GM12891 (cell line): ENCODE measurements around the gene HOXA3.

Experiments
- DNase-seq: peaks from one replicate; pipeline ENCODE4 v3.0.0; 2011; ENCODE audit warnings: low spot score; ENCODE audit not compliant: insufficient read length
- FAIRE-seq: peaks from 2 replicates; lab custom pipeline; 2011; peaks lifted over from hg19 to GRCh38; lab: Jason Lieb, UNC
- PAX5 ChIP-seq: IDR thresholded peaks from 2 replicates; pipeline ENCODE4 v1.6.1; 2011; ENCODE audit warnings: low read length, moderate library complexity, mild to moderate bottlenecking; ENCODE audit not compliant: insufficient read depth, severe bottlenecking
- POLR2A ChIP-seq: IDR thresholded peaks from 2 replicates; pipeline ENCODE4 v1.6.1; 2011; ENCODE audit warnings: low read depth, low read length, control low read depth
- POLR2AphosphoS5 ChIP-seq: IDR thresholded peaks from 2 replicates; pipeline ENCODE4 v1.6.1; 2011; ENCODE audit warnings: low read depth, low read length, control low read depth
- POU2F2 ChIP-seq: IDR thresholded peaks from 2 replicates; pipeline ENCODE4 v1.6.1; 2011; ENCODE audit warnings: low read depth, mild to moderate bottlenecking, control low read depth, low read length, moderate library complexity
- SPI1 ChIP-seq: IDR thresholded peaks from 2 replicates; pipeline ENCODE4 v1.6.1; 2011; ENCODE audit warnings: low read depth, low read length, control low read depth
- TAF1 ChIP-seq: IDR thresholded peaks from 2 replicates; pipeline ENCODE4 v1.6.1; 2011; ENCODE audit warnings: low read depth, low read length, control low read depth

The HOXA3 gene

DNA sequence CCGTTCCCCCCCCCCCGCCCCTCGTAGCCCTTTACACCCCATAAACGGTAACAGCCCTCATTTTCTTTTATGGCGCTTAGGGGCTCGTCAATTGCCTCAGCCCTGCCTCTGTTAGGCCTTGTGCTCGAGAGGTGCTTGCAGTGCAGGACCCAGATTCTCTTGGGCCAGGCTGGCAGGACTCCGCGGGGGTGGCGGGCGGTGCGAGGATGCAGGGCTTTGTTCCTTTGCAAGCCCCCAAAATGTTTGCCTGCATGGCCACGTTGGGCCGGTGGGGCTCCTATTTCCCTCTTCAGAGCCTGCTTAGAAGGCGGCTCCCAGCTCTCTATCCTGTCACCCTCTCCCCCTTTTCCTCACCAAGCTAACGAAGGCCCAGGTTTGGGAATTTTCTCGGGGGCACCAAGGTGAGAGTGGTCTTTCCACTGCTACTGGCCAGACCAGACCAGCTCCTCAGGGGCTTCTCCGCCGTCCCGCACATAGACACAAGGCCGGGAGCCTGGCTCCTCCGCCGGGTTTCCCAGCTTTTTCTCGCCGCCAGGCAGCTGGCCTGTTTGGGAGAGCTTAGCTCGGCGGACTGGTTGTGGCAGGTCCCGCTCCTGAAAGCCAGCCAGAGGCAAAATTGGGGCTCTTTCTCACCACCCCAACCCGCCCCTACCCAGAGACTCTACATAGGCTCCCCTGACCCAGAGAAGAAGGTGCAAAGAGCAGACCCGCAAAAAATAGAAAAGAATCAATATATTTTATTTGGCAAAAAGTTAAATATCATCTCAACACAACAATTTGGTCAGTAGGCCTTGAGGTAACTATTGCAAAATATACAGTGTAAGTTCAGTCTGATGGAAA is 9.6 kb upstream of the HOXA3 start:
- no peak for TF ChIP-seq TAF1
- no peak for TF ChIP-seq POLR2AphosphoS5
- TF ChIP-seq POU2F2 = no peak
- TF ChIP-seq POLR2A = no peak
- no peak for TF ChIP-seq SPI1
- no peak for DNase-seq
- FAIRE-seq = no peak

DNA sequence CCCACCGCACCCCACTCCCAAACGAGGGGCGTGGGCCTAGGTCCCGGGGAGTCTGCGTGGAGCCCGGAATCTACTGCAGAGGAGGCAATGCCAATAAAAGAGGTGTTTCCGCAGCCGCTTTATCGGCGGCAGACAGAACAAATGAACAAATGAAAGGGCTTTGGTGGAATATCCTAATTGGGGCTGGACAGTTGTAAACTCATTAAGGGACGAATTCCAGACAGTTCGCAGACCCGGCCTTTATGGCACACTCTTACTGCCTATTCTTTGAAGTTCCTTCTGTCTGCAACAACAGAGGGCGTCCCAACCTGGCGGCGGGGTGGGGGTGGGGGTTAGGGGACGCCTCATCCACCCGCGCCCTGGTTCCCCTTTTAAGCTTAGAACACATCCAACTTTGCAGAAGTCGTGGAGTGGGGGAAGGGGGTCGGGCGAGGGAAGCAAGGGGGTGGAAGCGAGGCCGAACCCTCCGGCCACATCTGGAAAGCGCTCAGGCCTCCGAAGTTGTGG is 8.9 kb upstream of the HOXA3 start:
- TF ChIP-seq SPI1 = no peak
- no peak for TF ChIP-seq TAF1
- no peak for TF ChIP-seq POU2F2
- no peak for TF ChIP-seq PAX5
- no peak for TF ChIP-seq POLR2AphosphoS5
- no peak for TF ChIP-seq POLR2A
- no peak for DNase-seq
- no peak for FAIRE-seq

DNA sequence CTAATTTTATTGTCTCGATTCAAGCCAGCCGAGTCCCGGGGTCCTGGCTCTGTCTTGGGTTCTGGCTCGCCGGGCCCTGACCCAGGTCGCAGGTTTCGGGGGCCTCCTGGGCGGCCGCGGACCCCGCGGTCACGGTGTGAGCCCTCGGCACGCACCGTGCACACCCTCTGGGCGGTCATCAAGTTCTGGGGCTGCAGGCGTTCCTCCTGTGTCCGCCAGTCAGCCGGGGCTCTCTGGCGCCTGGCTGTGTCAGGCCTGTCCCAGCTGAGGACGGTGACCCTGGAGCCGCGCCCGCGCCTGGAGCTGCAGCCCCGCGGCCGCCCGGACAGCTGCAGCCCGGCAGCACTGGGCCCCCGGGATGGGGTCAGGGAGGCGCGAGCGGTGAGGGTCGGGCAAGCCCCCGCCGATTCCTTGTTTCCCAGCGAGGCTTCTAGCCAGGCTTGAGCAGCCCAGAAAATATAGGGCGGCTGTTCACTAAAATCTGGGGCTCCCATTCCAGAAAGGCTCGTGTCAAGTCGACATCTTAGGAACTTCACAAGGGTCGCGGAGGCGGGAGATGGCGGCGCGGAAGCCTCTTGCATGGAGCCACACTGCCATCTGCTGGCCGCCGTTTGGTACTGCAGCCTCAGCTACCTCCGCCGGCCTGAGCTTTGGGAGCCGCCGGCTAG is 8.3 kb upstream of the HOXA3 start:
- FAIRE-seq = peak; percentile 86
- DNase-seq = peak; percentile 90
- TF ChIP-seq SPI1 (no peak), POU2F2 (no peak), PAX5 (no peak), POLR2AphosphoS5 (no peak), TAF1 (no peak), POLR2A (no peak)

DNA sequence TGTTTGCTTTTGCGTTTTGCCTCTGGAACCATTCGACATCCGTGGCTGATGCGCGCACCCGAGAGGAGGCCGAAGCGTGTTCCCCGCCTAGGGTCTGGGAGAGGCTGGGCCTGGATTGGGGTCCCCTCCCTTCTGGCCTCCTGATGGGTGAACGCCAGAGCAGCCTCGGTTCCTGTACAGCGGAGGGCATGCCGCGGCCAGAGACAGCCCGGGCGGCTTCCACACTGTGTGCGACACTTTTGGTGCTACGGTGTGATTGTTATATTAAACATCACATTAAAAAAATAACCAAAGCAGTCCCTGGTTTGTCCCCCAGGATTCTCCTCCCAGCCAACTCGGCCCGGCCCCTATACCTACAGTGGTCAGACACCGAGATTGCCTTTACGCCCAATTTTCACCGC is 7.8 kb upstream of the HOXA3 start:
- FAIRE-seq = no peak
- TF ChIP-seq PAX5 = no peak
- no peak for TF ChIP-seq POU2F2
- no peak for TF ChIP-seq POLR2A
- TF ChIP-seq POLR2AphosphoS5 = no peak
- no peak for TF ChIP-seq SPI1
- no peak for TF ChIP-seq TAF1
- DNase-seq = no peak

DNA sequence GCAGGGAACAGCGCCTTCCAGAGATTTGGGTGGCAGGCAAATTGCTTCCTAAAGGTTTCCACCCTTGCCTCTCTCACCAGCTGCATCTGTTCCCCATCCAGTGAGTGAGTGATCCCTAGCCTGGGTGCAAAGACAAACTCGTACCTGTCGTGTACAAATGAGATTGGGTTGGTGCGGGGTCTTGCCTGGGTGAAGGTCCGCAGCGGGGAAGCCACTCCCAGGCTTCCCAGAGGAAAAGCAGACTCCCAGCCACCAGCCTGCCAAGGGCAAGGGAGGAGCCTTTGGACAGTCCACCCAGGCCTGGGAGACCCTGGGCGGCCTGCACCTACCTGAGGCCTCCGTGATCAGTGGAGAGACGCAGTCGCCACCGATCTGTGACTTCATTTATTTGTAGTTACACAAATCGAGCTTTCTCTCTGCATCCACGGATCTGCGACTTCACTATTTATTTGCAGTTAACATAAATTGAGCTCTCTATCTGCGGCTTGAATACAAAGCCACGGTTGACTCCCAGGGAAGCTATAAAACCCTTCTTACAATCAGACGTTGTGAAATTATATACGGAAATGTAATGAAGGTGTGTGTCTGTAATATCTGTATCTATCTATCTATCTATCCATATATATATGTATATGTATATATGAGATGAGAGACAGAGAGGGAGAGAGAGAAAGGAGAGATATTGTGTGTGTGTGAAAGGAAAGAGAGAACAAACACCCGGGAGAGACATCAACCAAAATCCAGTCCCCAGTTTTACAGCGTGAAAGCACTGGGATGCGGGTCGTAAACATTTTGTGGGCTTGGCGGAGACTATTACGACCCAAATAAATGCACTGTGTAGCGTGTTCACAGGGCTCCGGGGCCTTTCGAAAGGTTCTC is 7.1 kb upstream of the HOXA3 start:
- FAIRE-seq = no peak
- no peak for DNase-seq
- TF ChIP-seq PAX5 (no peak), POLR2AphosphoS5 (no peak), SPI1 (no peak), POU2F2 (no peak), TAF1 (no peak), POLR2A (no peak)

DNA sequence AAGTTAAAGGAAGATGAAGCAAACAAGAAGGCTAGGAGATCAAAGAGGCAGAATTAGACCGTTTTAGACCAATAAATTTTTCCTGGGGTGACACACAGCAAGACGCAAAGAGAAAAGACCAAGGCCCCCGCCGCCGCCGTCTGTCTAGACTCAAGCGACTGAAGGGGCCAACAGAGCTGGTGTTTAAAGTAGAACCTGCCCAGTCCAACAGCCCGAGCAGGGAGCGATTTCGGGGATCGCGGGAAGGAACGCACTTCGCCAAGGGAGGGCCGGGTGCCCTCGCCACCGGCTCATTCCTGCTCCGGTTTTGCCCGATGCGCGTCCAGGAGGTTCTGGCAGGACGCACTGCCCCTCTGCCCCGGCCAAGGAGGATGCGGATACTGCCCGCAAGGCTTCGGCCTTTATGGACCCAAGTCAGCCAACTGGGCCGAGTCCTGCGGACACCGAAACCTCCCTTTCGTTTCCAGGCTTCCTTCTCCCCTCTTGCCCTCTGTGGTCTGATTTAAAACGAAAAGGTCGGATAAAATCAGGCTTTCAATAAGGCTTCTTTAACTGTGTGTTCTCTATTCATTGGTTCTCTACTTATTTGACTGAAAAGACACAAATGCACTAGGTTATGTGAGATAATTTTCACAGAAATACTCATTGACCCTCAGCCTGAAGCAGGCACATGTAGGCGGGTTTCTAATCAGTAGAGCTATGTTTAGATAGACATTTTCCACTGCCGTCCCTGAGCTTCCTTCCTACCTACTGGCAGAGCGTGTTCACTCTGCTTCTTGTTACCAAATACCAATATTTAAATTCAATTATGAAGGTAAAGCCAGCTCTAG is 6.3 kb upstream of the HOXA3 start:
- no peak for FAIRE-seq
- TF ChIP-seq POU2F2 = no peak
- no peak for TF ChIP-seq POLR2A
- TF ChIP-seq SPI1 = no peak
- no peak for TF ChIP-seq TAF1
- no peak for TF ChIP-seq PAX5
- no peak for TF ChIP-seq POLR2AphosphoS5
- DNase-seq = no peak

DNA sequence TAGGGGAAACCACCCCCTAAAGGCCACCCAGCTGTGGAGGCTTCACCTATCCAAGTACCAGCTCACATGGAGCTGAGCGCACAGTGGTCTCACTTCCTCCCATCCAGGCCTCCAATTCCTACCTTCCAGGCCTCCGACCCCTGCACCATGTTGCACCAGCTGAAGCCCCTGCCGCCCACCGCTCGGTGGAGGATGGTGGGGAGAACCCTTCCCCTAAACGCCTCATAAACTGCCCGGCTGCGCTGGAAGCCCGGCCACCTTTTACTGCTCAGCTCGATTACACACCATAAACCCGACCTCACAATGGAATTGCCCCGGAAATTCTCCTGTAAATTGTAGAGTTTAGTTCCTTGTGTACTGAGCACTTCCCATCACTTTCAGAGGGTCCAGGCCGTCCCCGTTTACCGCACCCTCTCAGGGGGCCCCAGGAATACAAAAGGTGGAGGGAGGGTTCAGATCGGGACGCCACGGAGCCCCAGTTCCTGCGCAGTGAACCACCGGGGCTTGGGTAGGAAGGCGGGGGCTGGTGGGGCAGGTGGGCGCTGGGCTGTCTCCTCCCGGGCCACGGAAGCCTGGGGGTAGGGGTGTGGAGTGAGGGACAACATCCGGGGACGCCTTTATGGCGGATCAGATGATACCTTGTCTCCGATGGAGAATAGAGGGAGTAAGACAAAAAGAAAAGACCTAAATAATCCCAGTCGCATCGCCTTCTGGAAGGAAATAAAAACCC is 5.5 kb upstream of the HOXA3 start:
- no peak for FAIRE-seq
- no peak for TF ChIP-seq SPI1
- TF ChIP-seq PAX5 = no peak
- no peak for TF ChIP-seq TAF1
- no peak for TF ChIP-seq POLR2A
- no peak for DNase-seq
